ENCODE results near the gene PRDX1.
A peak's percentile ranks its signal among the peaks of the same experiment; 100 is the strongest.
"Not testable (repeated sequence)": the region's sequence is repeated elsewhere in the genome, so short reads cannot be mapped to it uniquely, and the experiment has no call there.

The PRDX1 gene

DNA sequence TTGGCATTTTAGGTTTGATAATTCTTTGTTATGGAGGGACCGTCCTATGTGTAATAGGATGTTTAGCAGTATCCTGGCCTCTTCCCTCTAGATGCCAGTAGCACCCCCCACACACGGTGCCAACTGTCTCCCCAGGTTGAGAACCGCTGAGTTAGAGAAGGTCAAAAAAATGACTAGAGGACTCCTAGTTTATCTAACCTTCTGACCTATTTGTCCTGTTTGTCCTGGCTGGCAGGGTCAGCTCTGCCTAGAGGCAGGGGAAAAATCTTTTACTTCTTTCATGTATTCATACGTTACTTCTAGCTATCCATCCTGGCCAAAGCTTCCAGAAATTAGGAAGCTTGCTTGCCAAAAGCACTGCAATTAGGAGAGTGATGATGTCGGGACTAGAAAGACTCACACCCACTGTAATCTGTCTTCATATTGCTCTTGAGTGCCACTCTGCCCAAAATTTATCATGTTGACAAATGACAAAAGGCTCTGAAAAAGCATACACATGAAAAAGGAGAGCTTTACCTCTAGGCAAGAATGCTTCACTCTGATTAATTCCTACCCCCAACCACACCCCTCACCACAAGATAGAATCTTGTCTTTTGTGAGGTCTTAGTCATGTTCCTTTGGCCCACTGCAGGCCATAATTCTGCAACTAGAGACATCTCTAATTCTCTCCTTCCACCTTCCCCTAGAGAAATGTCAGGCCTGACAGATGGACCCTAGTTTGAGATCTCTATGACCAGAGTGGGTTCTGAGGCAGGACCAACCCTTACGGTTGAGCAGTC lies 14.5 kb upstream of the PRDX1 start:
- DNase-seq: no peak

- DNase-seq: no peak
Observed at GRCh38 chr1:45531873-45532272, 10.2 kb upstream of the PRDX1 start.

DNA sequence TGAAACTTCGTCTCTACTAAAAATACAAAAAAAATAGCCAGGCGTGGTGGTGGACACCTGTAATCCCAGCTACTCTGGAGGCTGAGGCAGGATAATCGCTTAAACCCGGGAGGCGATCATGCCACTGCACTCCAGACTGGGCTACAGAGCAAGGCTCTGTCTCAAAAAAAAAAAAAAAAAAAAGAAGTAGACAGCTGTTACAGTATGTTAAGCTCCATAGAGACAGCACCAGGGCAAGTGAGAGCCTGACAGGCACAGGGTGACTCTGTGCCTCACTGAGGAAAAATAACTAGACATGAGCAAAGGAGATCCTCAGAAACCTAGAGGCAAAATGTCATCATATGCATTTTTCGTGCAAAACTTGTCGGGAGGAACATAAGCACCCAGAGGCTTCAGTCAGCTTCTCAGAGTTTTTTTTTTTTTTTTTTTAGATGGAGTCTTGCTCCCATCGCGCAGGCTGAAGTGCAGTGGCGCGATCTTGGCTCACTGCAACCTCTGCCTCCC lies 9.0 kb upstream of the PRDX1 start:
- DNase-seq: no peak

DNA sequence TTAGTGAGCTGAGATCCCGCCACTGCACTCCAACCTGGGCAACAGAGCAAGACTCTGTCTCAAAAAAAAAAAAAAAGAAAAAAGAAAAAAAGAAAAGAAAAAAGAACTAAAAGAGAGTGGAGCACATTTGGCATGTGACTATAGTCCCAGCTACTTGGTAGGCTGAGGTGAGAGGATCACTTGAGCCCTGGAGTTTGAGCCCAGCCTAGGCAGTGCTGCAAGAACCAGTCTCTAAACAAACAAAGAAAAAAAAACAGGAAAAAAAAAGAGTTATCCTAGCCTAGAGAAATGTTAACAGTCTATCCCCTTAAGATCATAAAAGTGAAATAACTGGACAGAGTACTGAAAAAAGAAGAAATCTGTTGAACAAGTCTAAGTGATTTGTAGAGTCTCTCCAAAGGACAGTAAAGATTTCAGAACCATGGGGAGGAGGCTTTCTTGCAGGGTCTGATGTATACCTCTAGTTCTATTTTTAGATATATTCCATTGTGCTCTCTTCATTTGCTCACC lies 4.5 kb upstream of the PRDX1 start:
- no peak for DNase-seq

- not testable (repeated sequence) for DNase-seq
Observed at GRCh38 chr1:45523975-45524374, 2.3 kb upstream of the PRDX1 start.

DNA sequence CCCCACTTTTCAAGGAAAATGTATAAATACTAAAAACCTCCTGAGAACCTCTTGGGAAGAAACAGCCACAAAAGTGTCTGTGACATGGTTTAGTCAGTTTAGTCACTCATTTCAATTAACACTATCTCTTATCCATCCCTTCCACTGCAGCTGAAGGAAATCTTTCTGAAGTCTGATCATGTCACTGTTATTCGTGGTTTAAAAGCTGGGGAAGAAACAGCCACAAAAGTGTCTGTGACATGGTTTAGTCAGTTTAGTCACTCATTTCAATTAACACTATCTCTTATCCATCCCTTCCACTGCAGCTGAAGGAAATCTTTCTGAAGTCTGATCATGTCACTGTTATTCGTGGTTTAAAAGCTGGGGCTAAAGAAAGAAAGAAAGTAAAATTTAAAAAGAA lies 1.8 kb upstream of the PRDX1 start:
- DNase-seq: not testable (repeated sequence)

DNA sequence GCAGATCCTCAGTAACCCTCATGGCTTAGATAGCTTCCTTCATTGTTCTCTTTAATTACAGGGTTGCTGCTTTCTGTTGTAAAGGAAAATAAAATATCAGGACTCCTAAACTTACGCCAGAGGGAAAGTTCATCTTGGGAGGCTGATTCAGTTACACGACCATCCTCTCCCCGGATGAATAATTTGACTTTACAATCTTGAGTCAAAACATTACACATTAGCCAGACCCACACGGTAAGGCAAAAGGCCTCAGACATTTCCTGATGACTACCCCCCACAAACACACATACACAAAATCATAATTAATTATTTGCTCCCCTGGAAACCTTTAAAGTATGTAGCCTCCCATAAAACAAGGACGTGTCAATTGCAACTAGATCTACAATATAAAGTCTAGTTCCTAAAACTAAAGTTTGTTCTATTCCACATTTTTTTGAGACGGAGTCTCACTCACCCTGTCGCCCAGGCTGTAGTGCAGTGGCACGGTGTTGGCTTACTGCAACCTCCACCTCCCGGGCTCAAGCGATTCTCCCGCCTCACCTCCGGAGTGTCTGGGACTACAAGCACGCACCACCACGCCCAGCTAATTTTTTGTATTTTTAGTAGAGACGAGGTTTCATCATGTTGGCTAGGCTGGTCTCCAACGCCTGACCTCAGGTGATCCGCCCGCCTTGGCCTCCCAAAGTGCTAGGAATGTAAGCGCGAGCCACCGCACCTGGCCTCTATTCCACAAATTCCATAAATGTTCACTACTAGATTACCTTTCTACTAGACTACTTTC lies 830 bp upstream of the PRDX1 start:
- no peak for DNase-seq

DNA sequence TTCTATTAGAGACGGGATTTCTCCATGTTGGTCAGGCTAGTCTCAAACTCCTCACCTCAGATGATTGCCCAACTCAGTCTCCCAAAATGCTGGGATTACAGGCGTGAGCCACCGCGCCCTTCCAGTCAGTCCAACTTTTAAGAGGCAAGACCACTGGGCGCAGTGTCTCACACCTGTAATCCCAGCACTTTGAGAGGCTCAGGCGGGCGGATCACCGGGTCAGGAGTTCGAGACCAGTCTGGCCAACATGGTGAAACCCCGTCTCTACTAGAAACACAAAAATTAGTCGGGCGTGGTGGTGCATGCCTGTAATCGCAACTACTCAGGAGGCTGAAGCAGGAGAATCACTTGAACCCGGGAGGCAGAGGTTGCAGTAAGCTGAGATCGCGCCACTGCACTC lies 1.9 kb downstream of the PRDX1 start:
- DNase-seq: not testable (repeated sequence)

DNA sequence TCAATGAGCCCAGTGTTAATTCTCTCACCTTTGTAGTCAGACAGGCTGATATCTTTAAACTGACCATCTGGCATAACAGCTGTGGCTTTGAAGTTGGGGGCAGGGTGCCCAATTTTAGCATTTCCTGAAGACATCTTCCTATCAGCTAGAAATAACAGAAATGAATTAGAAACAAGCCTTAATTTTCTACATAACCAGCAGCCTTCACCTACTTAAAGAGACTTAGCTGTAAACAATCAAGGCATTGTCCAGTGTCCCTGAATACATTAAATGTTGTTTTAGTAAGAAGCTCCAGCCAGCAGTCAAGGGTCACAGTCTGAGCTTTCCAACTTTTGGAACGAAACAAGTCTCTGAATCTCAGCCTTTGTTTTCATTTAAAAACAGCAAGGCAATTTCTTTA lies 2.8 kb downstream of the PRDX1 start:
- no peak for DNase-seq

DNA sequence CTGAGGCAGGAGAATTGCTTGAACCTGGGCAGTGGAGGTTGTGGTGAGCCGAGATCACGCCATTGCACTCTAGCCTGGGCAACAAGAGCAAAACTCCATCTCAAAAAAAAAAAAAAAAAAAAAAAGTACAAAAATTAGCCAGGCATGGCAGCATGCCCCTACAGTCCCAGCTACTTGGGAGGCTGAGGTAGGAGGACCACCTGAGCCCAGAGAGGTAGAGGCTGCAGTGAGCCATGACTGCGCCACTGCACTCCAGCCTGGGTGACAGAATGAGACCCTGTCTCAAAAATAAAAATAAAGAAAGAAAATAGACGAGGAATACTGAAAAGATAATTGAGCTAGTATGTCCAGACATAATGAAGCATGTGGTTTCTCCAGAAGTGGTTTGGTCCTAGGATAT lies 3.3 kb downstream of the PRDX1 start:
- not testable (repeated sequence) for DNase-seq

GRCh38 chr1:45516465-45516864 lies 5.2 kb downstream of the PRDX1 start:
- no peak for DNase-seq

- DNase-seq: no peak
Observed at GRCh38 chr1:45516036-45516435, 5.6 kb downstream of the PRDX1 start.

DNA sequence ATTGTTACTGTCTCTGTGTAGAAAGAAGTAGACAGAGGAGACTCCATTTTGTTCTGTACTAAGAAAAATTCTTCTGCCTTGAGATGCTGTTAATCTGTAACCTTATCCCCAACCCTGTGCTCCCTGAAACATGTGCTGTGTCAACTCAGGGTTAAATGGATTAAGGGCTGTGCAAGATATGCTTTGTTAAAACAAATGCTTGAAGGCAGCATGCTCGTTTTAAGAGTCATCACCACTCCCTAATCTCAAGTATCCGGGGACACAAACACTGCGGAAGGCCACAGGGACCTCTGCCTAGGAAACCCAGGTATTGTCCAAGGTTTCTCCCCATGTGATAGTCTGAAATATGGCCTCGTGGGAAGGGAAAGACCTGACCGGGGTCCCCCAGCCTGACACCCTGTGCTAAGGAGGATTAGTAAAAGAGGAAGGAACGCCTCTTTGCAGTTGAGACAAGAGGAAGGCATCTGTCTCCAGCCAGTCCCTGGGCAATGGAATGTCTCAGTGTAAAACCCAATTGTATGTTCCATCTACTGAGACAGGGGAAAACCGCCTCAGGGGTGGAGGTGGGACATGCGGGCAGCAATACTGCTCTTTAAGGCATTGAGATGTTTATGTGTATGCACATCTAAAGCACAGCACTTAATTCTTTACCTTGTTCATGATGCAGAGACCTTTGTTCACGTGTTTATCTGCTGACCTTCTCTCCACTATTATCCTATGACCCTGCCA lies 8.0 kb downstream of the PRDX1 start:
- not testable (repeated sequence) for DNase-seq

DNA sequence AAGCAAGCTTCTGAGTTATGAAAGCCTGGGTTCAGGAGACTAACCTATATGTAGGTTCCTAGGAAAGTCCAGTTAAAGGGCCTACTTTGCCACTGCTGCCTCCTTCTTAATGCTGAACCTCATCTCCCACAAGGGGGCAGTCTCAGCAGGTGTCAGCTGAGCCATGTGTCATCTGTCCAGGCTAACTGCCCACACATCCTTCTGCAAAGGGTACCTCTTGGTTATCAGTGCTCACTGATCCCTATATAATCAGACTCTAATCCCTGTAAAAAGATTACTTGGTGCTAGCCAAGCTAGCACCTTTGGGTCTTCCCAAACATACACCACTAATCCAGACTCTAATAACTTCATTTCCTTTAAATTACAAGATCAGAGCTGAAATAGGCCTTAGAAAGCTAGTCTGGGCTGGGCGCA lies 9.0 kb downstream of the PRDX1 start:
- DNase-seq: peak; percentile 63 to 66

- no peak for DNase-seq
Observed at GRCh38 chr1:45510972-45511527, 10.6 kb downstream of the PRDX1 start.

GRCh38 chr1:45510036-45510971 lies 11.4 kb downstream of the PRDX1 start:
- no peak for DNase-seq

- no peak for DNase-seq
Observed at GRCh38 chr1:45508295-45509151, 13.2 kb downstream of the PRDX1 start.

- no peak for DNase-seq
Observed at GRCh38 chr1:45507893-45508292, 13.8 kb downstream of the PRDX1 start.

- no peak for DNase-seq
Observed at GRCh38 chr1:45507195-45507594, 14.5 kb downstream of the PRDX1 start.
